ENCODE measurements around the gene SLC17A6. TPM values are rescaled to one million over a fixed set of nuclear protein-coding genes. Genes with fewer than 3 reads are reported as not detected.
A peak's percentile ranks its signal among the peaks of the same experiment; 100 is the strongest.

SLC17A6 gene
- total and polyA plus RNA-seq, 11 donors = not detected

DNA sequence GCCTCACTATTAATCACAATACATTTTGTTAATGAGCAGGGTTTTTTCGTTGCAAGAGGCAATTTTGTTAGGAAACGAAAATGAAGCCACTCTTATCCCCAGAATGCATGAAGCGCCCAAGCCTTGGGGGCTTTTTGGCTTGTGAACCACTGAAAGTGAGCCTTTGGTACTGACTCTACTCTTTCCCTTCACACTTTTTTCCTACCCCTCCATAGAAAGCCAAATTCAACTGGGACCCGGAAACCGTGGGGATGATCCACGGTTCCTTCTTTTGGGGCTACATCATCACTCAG lies 4.8 kb downstream of the SLC17A6 start:
- Histone ChIP-seq H3K36me3 (no peaks in the 10 kb centered on the region), H3K9me3 (no peaks in the 10 kb centered on the region), H3K4me3 (no peak overlapping the region), H3K27me3 (peaks cover 24 to 96% (median 68%) of the 10 kb centered on the region in 9 donors), H3K4me1 (peaks cover 0 to 20% (median 0%) of the 10 kb centered on the region in 12 donors), H3K27ac (no peak overlapping the region)
- DNase-seq (no peak), ATAC-seq (no peak)
- TF ChIP-seq, protein P1, sequence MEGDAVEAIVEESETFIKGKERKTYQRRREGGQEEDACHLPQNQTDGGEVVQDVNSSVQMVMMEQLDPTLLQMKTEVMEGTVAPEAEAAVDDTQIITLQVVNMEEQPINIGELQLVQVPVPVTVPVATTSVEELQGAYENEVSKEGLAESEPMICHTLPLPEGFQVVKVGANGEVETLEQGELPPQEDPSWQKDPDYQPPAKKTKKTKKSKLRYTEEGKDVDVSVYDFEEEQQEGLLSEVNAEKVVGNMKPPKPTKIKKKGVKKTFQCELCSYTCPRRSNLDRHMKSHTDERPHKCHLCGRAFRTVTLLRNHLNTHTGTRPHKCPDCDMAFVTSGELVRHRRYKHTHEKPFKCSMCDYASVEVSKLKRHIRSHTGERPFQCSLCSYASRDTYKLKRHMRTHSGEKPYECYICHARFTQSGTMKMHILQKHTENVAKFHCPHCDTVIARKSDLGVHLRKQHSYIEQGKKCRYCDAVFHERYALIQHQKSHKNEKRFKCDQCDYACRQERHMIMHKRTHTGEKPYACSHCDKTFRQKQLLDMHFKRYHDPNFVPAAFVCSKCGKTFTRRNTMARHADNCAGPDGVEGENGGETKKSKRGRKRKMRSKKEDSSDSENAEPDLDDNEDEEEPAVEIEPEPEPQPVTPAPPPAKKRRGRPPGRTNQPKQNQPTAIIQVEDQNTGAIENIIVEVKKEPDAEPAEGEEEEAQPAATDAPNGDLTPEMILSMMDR (IDR thresholded peaks at IDR 0.05) = no peak
- TF ChIP-seq POLR2A (IDR thresholded peaks at IDR 0.05) = no peak
- 0 to 4% (median 1%) methylated on average over 6 of the region's 6 CpGs for WGBS, 4 donors
- intact Hi-C loops (cut with DNase I) = no loop called here

GRCh38 chr11:22343371-22344032 lies 5.3 kb downstream of the SLC17A6 start:
- H3K27me3 ChIP-seq = peaks cover 21 to 93% (median 62%) of the 10 kb centered on the region in 9 donors

GRCh38 chr11:22344081-22344480 lies 5.9 kb downstream of the SLC17A6 start:
- no peak overlapping the region for H3K4me3 ChIP-seq
- intact Hi-C loops (cut with DNase I) = no loop called here
- WGBS, 4 donors = 9 to 29% (median 12%) methylated on average over 3 of the region's 3 CpGs
- peaks cover 0 to 20% (median 0%) of the 10 kb centered on the region in 12 donors for H3K4me1 ChIP-seq
- H3K9me3 ChIP-seq = no peaks in the 10 kb centered on the region
- TF ChIP-seq, protein P1 (IDR thresholded peaks at IDR 0.05) = no peak
- TF ChIP-seq POLR2A (IDR thresholded peaks at IDR 0.05) = no peak
- H3K27ac ChIP-seq = no peak overlapping the region
- DNase-seq (no peak), ATAC-seq (no peak)
- H3K27me3 ChIP-seq = peaks cover 21 to 90% (median 62%) of the 10 kb centered on the region in 9 donors
- H3K36me3 ChIP-seq = no peaks in the 10 kb centered on the region

More at GRCh38 chr11:22343371-22344032, 5.3 kb downstream of the SLC17A6 start:
- no peak overlapping the region for H3K27ac ChIP-seq
- peaks cover 0 to 20% (median 0%) of the 10 kb centered on the region in 12 donors for H3K4me1 ChIP-seq
- H3K9me3 ChIP-seq = no peaks in the 10 kb centered on the region
- 1 to 5% (median 2%) methylated on average over 26 to 34 of the region's 34 CpGs for WGBS, 4 donors
- peak in 1 of 4 donors; percentile 42 for ATAC-seq
- H3K4me3 ChIP-seq = no peak overlapping the region
- no peaks in the 10 kb centered on the region for H3K36me3 ChIP-seq
- DNase-seq = no peak
- intact Hi-C loops (cut with DNase I) = no loop called here
- TF ChIP-seq POLR2A (IDR thresholded peaks at IDR 0.05) = no peak
- TF ChIP-seq, protein P1 (IDR thresholded peaks at IDR 0.05) = no peak

DNA sequence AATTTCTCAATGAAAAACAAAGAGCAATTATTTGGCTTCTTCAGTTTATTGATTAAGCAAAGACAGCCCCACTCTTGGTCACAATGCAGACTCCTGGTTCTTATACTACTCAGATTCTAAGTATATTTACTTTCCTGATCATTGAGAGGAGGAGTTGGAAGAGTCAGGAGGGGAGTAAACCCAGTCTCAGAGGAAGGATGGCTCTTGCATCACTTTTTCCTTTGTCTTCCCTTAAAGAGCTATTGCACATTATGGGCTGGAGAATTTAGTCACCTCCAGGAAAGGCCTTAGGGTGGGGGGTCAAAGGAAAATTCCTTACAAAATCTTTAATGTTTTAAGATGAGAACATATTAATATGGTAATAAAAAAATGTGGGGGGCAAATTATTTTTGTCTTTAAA lies 8.1 kb downstream of the SLC17A6 start:
- intact Hi-C loops (cut with DNase I) = no loop called here
- ATAC-seq = no peak
- H3K4me1 ChIP-seq = peaks cover 0 to 14% (median 0%) of the 10 kb centered on the region in 12 donors
- DNase-seq = no peak
- no peak overlapping the region for H3K4me3 ChIP-seq
- H3K9me3 ChIP-seq = no peaks in the 10 kb centered on the region
- no peaks in the 10 kb centered on the region for H3K36me3 ChIP-seq
- H3K27ac ChIP-seq = no peak overlapping the region
- H3K27me3 ChIP-seq = peaks cover 13 to 79% (median 40%) of the 10 kb centered on the region in 9 donors
- TF ChIP-seq, protein P1 (IDR thresholded peaks at IDR 0.05) = no peak
- TF ChIP-seq POLR2A (IDR thresholded peaks at IDR 0.05) = no peak
